GM13976 (cell line): ENCODE data around the gene HP.
"Not testable (repeated sequence)": the region's sequence is repeated elsewhere in the genome, so short reads cannot be mapped to it uniquely, and the experiment has no call there.

Experiments
- DNase-seq: peaks from one replicate; pipeline ENCODE4 v3.0.0; 2012; ENCODE audit warnings: low spot score
- in situ Hi-C: fragments of 300-500 bp; cut with MboI; formaldehyde crosslinking; loops from one replicate; pipeline ENCODE4 v1.12.0; 2022; ENCODE audit warnings: low sequenced_read_pairs, mixed read lengths, inconsistent platforms; ENCODE audit not compliant: unreplicated experiment
- TF ChIP-seq, protein P1 (sequence below): IDR thresholded peaks from 2 replicates; pipeline ENCODE4 v1.5.1; 2012; ENCODE audit warnings: borderline replicate concordance, mild to moderate bottlenecking; ENCODE audit not compliant: insufficient read depth; ENCODE audit errors: extremely low read depth, missing control alignments, control extremely low read depth

The HP gene

DNA sequence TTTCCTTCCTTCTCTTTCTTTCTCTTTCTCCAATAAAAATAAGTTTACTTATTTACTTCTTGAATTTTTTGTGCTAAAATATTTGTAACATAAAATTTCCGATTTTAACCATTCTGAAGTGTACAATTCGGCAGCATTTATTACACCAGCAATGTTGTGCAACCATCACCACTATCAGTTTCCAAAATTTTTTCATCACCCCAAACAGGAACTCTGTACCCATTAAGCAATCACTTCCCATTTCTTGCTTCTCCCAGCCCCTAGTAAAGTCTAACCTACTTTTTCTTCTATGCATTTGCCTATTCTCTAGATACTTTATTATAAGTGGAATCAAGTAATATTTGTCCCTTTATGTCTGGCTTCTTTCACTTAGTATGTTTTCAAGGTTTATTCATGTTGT lies 2.5 kb upstream of the HP start:
- TF ChIP-seq, protein P1, sequence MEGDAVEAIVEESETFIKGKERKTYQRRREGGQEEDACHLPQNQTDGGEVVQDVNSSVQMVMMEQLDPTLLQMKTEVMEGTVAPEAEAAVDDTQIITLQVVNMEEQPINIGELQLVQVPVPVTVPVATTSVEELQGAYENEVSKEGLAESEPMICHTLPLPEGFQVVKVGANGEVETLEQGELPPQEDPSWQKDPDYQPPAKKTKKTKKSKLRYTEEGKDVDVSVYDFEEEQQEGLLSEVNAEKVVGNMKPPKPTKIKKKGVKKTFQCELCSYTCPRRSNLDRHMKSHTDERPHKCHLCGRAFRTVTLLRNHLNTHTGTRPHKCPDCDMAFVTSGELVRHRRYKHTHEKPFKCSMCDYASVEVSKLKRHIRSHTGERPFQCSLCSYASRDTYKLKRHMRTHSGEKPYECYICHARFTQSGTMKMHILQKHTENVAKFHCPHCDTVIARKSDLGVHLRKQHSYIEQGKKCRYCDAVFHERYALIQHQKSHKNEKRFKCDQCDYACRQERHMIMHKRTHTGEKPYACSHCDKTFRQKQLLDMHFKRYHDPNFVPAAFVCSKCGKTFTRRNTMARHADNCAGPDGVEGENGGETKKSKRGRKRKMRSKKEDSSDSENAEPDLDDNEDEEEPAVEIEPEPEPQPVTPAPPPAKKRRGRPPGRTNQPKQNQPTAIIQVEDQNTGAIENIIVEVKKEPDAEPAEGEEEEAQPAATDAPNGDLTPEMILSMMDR = no peak
- DNase-seq = no peak
- in situ Hi-C loops = no loop called here

DNA sequence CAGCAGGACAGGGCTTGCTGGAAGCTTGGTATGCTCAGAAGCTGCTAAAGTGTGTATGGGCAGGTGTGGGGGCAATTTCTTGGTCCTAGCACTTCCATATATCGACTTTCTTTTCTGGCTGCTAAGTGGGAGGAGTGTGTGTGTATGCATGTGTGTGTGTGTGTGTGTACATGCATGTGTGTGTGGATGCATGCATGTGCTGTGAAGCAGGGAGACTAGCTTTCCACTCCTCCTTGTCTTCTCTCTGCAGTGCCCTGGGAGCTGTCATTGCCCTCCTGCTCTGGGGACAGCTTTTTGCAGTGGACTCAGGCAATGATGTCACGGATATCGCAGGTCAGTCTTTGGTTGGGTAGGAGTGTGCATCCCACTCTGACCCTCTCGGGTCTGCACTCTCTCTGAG lies 1.6 kb downstream of the HP start:
- in situ Hi-C loops = no loop called here
- TF ChIP-seq, protein P1 = no peak
- no peak for DNase-seq

DNA sequence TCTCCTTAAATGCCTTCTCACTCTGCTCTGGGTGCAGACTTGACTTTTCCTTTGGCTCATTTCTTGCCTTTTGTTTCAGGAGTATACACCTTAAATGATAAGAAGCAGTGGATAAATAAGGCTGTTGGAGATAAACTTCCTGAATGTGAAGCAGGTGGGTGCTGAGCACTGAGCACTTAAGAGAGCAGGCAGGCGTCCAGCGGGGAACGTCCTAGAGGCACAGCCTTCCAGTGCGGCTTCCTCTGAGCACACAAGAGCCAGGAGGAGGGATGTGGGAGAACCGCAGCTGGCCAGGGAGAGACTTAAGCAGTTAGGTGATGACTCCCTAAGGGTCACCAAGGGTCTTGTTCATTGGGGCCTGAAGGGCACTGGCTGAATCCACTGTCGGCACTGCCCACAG lies 3.0 kb downstream of the HP start:
- DNase-seq, in situ Hi-C loops: not testable (repeated sequence)

DNA sequence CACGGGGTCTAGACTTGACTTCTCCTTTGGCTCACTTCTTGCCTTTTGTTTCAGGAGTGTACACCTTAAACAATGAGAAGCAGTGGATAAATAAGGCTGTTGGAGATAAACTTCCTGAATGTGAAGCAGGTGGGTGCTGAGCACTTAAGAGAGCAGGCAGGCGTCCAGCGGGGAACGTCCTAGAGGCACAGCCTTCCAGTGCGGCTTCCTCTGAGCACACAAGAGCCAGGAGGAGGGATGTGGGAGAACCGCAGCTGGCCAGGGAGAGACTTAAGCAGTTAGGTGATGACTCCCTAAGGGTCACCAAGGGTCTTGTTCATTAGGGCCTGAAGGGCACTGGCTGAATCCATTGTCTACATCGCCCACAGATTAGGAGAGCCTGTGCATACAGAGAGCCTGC lies 4.8 kb downstream of the HP start:
- DNase-seq, in situ Hi-C loops: not testable (repeated sequence)

DNA sequence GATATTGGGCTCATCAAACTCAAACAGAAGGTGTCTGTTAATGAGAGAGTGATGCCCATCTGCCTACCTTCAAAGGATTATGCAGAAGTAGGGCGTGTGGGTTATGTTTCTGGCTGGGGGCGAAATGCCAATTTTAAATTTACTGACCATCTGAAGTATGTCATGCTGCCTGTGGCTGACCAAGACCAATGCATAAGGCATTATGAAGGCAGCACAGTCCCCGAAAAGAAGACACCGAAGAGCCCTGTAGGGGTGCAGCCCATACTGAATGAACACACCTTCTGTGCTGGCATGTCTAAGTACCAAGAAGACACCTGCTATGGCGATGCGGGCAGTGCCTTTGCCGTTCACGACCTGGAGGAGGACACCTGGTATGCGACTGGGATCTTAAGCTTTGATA lies 6.1 kb downstream of the HP start:
- in situ Hi-C loops = no loop called here
- TF ChIP-seq, protein P1 = no peak
- DNase-seq = no peak

DNA sequence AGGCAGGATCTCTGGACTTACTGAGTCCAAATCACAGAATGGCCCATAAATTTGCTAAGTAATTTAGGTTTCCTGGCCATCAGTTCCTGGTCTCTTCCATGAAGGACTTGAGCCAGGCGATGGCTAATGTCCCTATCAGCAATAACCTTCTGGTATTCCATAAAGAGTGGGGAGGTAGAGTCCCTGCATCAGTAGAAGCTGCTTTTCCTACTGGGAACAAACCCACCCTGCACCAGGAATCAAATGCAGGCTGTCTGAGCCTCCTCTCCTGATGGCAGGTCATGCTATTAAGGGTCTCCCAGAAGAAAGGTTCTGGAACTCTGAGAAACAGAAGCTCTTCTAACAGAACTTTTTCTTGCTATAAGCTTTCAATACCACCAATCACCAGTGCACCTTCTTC lies 7.3 kb downstream of the HP start:
- in situ Hi-C loops = no loop called here
- no peak for DNase-seq
- TF ChIP-seq, protein P1 = no peak

DNA sequence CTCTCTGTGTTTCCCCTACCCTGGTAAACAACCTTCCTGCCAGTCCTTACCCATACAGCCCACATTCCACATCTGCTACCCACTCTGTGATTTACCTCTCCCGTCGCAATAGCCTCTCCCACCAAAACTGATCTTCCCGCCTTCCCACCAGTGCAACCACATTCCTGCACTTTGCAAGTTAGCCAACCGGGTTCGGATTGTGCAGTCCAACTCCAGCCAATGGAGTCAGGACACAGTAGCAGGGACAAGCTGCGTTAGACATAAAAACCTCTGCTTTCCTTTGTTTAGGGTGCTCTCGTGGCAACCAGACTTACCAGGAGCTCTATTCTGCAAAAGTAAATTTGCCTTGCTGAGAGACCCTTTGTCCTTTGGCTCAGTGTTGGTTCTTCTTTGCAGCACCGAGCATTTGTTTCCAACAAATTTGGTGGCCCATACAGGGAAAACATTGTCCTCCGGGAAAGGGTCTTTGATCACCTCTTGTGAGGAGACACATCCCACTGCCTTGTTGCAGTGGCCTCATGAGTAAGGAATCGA lies 10.1 kb downstream of the HP start:
- no peak for DNase-seq
- in situ Hi-C loops = no loop called here
- TF ChIP-seq, protein P1 = no peak

DNA sequence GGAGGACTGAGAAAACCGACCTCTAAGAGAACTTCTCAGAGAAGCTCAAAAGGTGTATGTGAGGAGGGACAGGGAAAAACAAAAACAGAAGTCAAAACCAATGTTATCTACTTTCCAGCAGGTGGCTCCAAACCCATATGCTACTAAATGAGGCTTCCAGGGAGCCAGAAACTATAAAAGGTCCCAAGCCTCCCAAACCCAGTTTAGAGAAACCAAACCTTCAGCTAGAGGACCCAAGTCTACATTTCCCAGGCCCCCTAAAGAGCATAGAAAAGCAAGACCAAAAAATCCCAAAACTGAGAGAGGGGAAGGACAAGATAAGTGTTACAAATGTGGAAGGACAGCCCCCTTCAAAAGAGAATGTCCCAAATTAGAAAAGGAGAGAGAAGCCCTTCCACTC lies 12.4 kb downstream of the HP start:
- DNase-seq = peak; percentile 38
- TF ChIP-seq, protein P1 = peak; percentile 38
- in situ Hi-C loops = no loop called here
